KG1 (cell line): ENCODE results near the gene ZC3H18.

Experiments
- DNase-seq: peaks from one replicate; lab custom pipeline; 2025; lab: John Stamatoyannopoulos, UW

The ZC3H18 gene

GRCh38 chr16:88569985-88570690, at the start of gene ZC3H18:
Gene ZC3H18, plus strand, starts transcription at chr16:88570403. Its CDS starts 6,721 bp downstream, at chr16:88577124.
- DNase-seq = peak; percentile 97

- DNase-seq = no peak
Measured at GRCh38 chr16:88521674-88522073, 48.5 kb upstream of the ZC3H18 start.

GRCh38 chr16:88522276-88522949, 47.8 kb upstream of the ZC3H18 start:
- no peak for DNase-seq

- no peak for DNase-seq
Measured at GRCh38 chr16:88523309-88524161, 46.7 kb upstream of the ZC3H18 start.

GRCh38 chr16:88524274-88524972, 45.8 kb upstream of the ZC3H18 start:
- no peak for DNase-seq

- no peak for DNase-seq
Measured at GRCh38 chr16:88524973-88525662, 45.1 kb upstream of the ZC3H18 start.

- no peak for DNase-seq
Measured at GRCh38 chr16:88525663-88525990, 44.6 kb upstream of the ZC3H18 start.

- no peak for DNase-seq
Measured at GRCh38 chr16:88526008-88526905, 43.9 kb upstream of the ZC3H18 start.

GRCh38 chr16:88526906-88527185, 43.4 kb upstream of the ZC3H18 start:
- no peak for DNase-seq

GRCh38 chr16:88527186-88527936, 42.8 kb upstream of the ZC3H18 start:
- DNase-seq = no peak

- DNase-seq = no peak
Measured at GRCh38 chr16:88527937-88528743, 42.1 kb upstream of the ZC3H18 start.

GRCh38 chr16:88528902-88529318, 41.3 kb upstream of the ZC3H18 start:
- DNase-seq = no peak

- no peak for DNase-seq
Measured at GRCh38 chr16:88529596-88529995, 40.6 kb upstream of the ZC3H18 start.

- DNase-seq = no peak
Measured at GRCh38 chr16:88530051-88530857, 39.9 kb upstream of the ZC3H18 start.

GRCh38 chr16:88530858-88531203, 39.4 kb upstream of the ZC3H18 start:
- DNase-seq = no peak

- DNase-seq = no peak
Measured at GRCh38 chr16:88531346-88531745, 38.9 kb upstream of the ZC3H18 start.

GRCh38 chr16:88531931-88532433, 38.2 kb upstream of the ZC3H18 start:
- DNase-seq = no peak
